ENCODE results near the gene PPIF. TPM values are rescaled to one million over a fixed set of nuclear protein-coding genes. Genes with fewer than 3 reads are reported as not detected.

Gene PPIF
- total and polyA plus RNA-seq, 4 experiments from 2014 or later = 10.6 to 33.7 (median 19.7) TPM

DNA sequence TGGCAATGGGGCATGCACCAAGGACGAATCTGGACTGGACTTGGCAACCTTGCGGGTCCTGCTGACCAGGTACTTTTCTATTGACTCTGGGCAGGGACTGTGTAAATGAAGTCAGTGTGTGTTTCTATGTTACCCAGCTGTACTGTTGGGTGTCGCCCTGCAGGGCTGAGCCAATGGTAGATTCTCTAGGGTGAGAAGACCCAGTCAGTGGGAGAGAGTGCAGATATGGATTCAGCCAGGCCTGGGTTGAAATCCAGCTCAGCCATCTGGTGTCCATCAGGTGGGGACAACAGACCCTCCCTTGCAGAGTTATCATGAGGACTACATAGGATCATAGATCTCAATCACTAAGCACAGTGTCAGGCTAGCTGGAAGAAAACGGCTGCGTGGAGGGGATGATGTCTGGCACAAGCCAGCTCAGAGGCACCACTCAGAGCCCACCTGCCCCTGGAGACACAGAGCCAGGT lies 4.9 kb upstream of the PPIF start:
- ChIA-PET POLR2A (ENCODE audit: partially characterized antibody) (interaction anchor here (0.8 to 7.0 kb wide), 4 partner anchors 11 to 56 kb away, joined by 3 to 80 read pairs (median 4); no protein-coding TSS in a partner anchor), CTCF (ENCODE audit: partially characterized antibody) (interaction anchor here (0.8 to 1.4 kb wide), 3 partner anchors 9 to 32 kb away, joined by 3 to 4 read pairs (median 3); no protein-coding TSS in a partner anchor)
- no peak overlapping the region for H3K4me3 Mint-ChIP-seq
- H3K27ac Mint-ChIP-seq = peak overlapping the region in 1 of 7 donors; percentile 46
- Histone ChIP-seq H3K4me3 (ENCODE audit: low read length in 2 of 2) (no peak overlapping the region), H3K27me3 (ENCODE audit: insufficient read depth, low read length) (no peaks in the 10 kb centered on the region), H3K9me3 (ENCODE audit: control insufficient read depth in 1 of 2, low read length in 2 of 2) (no peaks in the 10 kb centered on the region), H3K36me3 (ENCODE audit: insufficient read depth, low read length) (no peaks in the 10 kb centered on the region), H3K27ac (ENCODE audit: low read depth, low read length) (no peak overlapping the region), H3K4me1 (ENCODE audit: insufficient read depth, low read length) (peaks cover 18% of the 10 kb centered on the region)
- H3K36me3 Mint-ChIP-seq = no peaks in the 10 kb centered on the region
- no peak for DNase-seq
- no peaks in the 10 kb centered on the region for H3K9me3 Mint-ChIP-seq
- peaks cover 0 to 9% (median 5%) of the 10 kb centered on the region in 4 donors for H3K4me1 Mint-ChIP-seq
- intact Hi-C loops (cut with micrococcal nuclease) = no loop called here
- no peaks in the 10 kb centered on the region for H3K27me3 Mint-ChIP-seq

DNA sequence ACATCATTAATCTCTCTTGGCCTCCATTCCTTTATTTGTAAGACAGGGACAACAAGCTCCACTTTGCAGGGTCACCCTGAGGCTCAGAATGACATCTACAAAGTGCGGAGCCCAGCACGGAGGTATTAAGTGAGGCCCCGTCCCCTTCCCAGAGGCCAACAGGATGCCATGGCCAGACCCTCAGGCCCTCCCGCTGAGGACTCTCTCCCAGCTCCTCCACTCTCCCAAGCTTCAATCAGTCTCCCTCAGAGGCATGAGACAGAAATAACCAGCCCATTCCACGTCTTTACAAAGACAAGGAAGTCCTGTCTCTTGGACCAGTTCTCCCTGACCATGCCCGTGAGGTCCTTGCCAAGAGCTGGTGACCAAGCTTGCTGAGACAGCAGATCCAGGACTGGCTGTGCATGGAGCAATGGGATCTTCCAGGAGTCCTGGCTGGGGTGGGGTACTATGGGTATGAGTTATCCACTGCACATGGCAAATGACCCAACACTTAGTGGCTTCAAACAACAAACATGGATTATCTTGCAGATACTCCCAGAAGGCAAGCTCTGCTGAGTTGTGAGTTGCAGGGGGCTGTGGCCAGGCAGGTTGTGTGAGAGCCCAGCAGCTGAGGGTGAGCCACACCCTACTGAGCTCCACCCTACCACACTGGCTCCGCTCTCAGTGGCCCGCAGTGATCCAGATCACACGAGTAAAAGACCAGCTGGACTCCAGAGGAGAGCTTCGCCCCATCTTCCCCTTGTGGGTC lies 4.3 kb upstream of the PPIF start:
- H3K27me3 ChIP-seq (ENCODE audit: insufficient read depth, low read length) = no peaks in the 10 kb centered on the region
- POLR2A ChIA-PET (ENCODE audit: partially characterized antibody) = interaction anchor here (0.8 to 7.0 kb wide), 4 partner anchors 10 to 57 kb away, joined by 3 to 80 read pairs (median 4); no protein-coding TSS in a partner anchor
- CTCF ChIA-PET (ENCODE audit: partially characterized antibody) = interaction anchor here (0.8 to 2.1 kb wide), 4 partner anchors 10 to 32 kb away, joined by 3 to 7 read pairs (median 4); no protein-coding TSS in a partner anchor
- Mint-ChIP-seq H3K36me3 (no peaks in the 10 kb centered on the region), H3K4me3 (no peak overlapping the region), H3K27me3 (no peaks in the 10 kb centered on the region), H3K27ac (no peak overlapping the region), H3K4me1 (peaks cover 0 to 9% (median 6%) of the 10 kb centered on the region in 4 donors), H3K9me3 (no peaks in the 10 kb centered on the region)
- no peak for DNase-seq
- intact Hi-C loops (cut with micrococcal nuclease) = no loop called here
- H3K36me3 ChIP-seq (ENCODE audit: insufficient read depth, low read length) = no peaks in the 10 kb centered on the region
- H3K4me3 ChIP-seq (ENCODE audit: low read length in 2 of 2) = no peak overlapping the region
- peaks cover 22% of the 10 kb centered on the region for H3K4me1 ChIP-seq (ENCODE audit: insufficient read depth, low read length)
- H3K9me3 ChIP-seq (ENCODE audit: control insufficient read depth in 1 of 2, low read length in 2 of 2) = no peaks in the 10 kb centered on the region
- no peak overlapping the region for H3K27ac ChIP-seq (ENCODE audit: low read depth, low read length)

DNA sequence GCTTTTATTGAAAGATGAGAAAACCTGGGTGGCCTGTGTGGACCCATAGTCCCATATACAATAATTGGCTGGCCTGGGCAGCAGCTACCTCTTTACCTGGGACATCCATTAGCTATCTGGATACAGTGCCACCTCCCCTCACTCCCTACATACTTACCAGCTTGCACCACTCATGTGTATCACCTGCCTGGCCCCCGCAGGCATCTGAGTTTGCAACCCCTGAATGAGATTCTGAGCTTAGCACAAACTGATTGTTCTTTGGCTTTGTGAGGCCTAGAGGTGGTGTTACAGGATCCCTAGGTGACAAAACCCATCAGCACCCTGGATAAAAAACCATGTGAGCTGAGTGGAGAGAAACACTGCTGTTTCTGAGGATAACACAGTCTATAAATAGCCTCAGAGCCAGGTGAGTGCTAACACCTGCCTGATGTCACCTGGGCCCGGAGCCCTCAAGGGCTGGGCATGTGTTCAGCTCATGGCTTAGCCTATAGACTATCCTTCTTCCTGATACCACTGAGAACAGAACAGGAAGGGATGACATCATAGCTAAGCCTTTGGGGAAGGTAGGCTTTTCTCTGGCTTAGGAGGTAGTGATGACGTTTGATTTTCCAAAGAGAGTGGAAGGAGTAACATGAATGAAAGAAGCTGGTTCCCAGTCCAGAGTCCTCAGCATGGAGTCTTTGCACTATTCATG lies 2.6 kb upstream of the PPIF start:
- no peak for DNase-seq
- Mint-ChIP-seq H3K36me3 (peaks cover 2 to 9% of the 10 kb centered on the region in 2 donors), H3K27ac (peak overlapping the region in 1 of 7 donors; percentile 18), H3K4me3 (no peak overlapping the region), H3K4me1 (peaks cover 10 to 25% (median 18%) of the 10 kb centered on the region in 4 donors), H3K9me3 (no peaks in the 10 kb centered on the region), H3K27me3 (no peaks in the 10 kb centered on the region)
- intact Hi-C loops (cut with micrococcal nuclease) = no loop called here
- Histone ChIP-seq H3K27me3 (ENCODE audit: insufficient read depth, low read length) (no peaks in the 10 kb centered on the region), H3K36me3 (ENCODE audit: insufficient read depth, low read length) (peaks cover 13% of the 10 kb centered on the region), H3K9me3 (ENCODE audit: control insufficient read depth in 1 of 2, low read length in 2 of 2) (no peaks in the 10 kb centered on the region), H3K4me3 (ENCODE audit: low read length in 2 of 2) (no peak overlapping the region), H3K27ac (ENCODE audit: low read depth, low read length) (no peak overlapping the region), H3K4me1 (ENCODE audit: insufficient read depth, low read length) (peaks cover 39% of the 10 kb centered on the region)
- POLR2A ChIA-PET (ENCODE audit: partially characterized antibody) = interaction anchor here (1.3 to 7.0 kb wide), 5 partner anchors 10 to 58 kb away, joined by 3 to 80 read pairs (median 9); no protein-coding TSS in a partner anchor
- CTCF ChIA-PET (ENCODE audit: partially characterized antibody) = interaction anchor here (1.2 to 5.6 kb wide), 10 partner anchors 8 to 42 kb away, joined by 3 to 57 read pairs (median 8); no protein-coding TSS in a partner anchor

GRCh38 chr10:79345241-79346011 lies 1.8 kb upstream of the PPIF start:
- Mint-ChIP-seq H3K36me3 (peaks cover 9 to 16% of the 10 kb centered on the region in 2 donors), H3K9me3 (no peaks in the 10 kb centered on the region), H3K27me3 (no peaks in the 10 kb centered on the region), H3K4me1 (peaks cover 13 to 32% (median 24%) of the 10 kb centered on the region in 4 donors), H3K4me3 (no peak overlapping the region), H3K27ac (peak overlapping the region in 1 of 7 donors; percentile 18)
- no peak for DNase-seq
- H3K27me3 ChIP-seq (ENCODE audit: insufficient read depth, low read length) = no peaks in the 10 kb centered on the region
- no peak overlapping the region for H3K4me3 ChIP-seq (ENCODE audit: low read length in 2 of 2)
- H3K9me3 ChIP-seq (ENCODE audit: control insufficient read depth in 1 of 2, low read length in 2 of 2) = no peaks in the 10 kb centered on the region
- intact Hi-C loops (cut with micrococcal nuclease) = no loop called here
- peaks cover 43% of the 10 kb centered on the region for H3K4me1 ChIP-seq (ENCODE audit: insufficient read depth, low read length)
- CTCF ChIA-PET (ENCODE audit: partially characterized antibody) = interaction anchor here (1.2 to 5.6 kb wide), 12 partner anchors 8 to 59 kb away, joined by 3 to 57 read pairs (median 12); no protein-coding TSS in a partner anchor
- H3K27ac ChIP-seq (ENCODE audit: low read depth, low read length) = no peak overlapping the region
- POLR2A ChIA-PET (ENCODE audit: partially characterized antibody) = interaction anchor here (1.3 to 7.0 kb wide), 6 partner anchors 11 to 59 kb away, joined by 3 to 80 read pairs (median 8); no protein-coding TSS in a partner anchor
- H3K36me3 ChIP-seq (ENCODE audit: insufficient read depth, low read length) = peaks cover 21% of the 10 kb centered on the region

DNA sequence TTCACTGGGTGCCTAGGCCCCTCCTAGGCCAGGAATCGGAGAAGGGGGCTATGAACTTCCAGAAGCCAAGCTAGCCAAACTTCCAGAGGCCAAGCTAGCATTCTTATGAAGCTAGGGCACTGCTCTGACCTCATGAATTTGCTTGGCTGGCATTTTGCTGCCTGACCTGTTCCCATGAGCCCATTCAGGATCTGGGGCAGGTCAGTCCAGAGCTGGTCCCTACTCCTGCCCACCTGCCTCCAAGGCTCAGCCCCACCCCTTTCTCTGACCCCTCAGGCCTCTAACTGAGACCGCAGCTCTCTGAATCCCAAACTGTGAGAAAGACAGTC lies 1.3 kb upstream of the PPIF start:
- Mint-ChIP-seq H3K27ac (peak overlapping the region in 4 of 7 donors; percentile 31 to 74 (median 58)), H3K4me3 (peak overlapping the region in 2 of 8 donors; percentile 32 to 67), H3K27me3 (no peaks in the 10 kb centered on the region), H3K4me1 (peaks cover 13 to 32% (median 24%) of the 10 kb centered on the region in 4 donors), H3K36me3 (peaks cover 12 to 19% of the 10 kb centered on the region in 2 donors), H3K9me3 (no peaks in the 10 kb centered on the region)
- no peak for DNase-seq
- intact Hi-C loops (cut with micrococcal nuclease) = no loop called here
- Histone ChIP-seq H3K27me3 (ENCODE audit: insufficient read depth, low read length) (no peaks in the 10 kb centered on the region), H3K27ac (ENCODE audit: low read depth, low read length) (no peak overlapping the region), H3K9me3 (ENCODE audit: control insufficient read depth in 1 of 2, low read length in 2 of 2) (no peaks in the 10 kb centered on the region), H3K36me3 (ENCODE audit: insufficient read depth, low read length) (peaks cover 26% of the 10 kb centered on the region), H3K4me1 (ENCODE audit: insufficient read depth, low read length) (peaks cover 43% of the 10 kb centered on the region), H3K4me3 (ENCODE audit: low read length in 2 of 2) (no peak overlapping the region)
- POLR2A ChIA-PET (ENCODE audit: partially characterized antibody) = interaction anchor here (1.2 to 7.0 kb wide), 7 partner anchors 15 to 60 kb away, joined by 3 to 80 read pairs (median 7); no protein-coding TSS in a partner anchor
- CTCF ChIA-PET (ENCODE audit: partially characterized antibody) = interaction anchor here (1.2 to 5.6 kb wide), 10 partner anchors 9 to 841 kb away, joined by 3 to 57 read pairs (median 16); no protein-coding TSS in a partner anchor

- H3K27me3 Mint-ChIP-seq = no peaks in the 10 kb centered on the region
- no peaks in the 10 kb centered on the region for H3K9me3 Mint-ChIP-seq
- H3K4me1 ChIP-seq (ENCODE audit: insufficient read depth, low read length) = peaks cover 43% of the 10 kb centered on the region
- H3K36me3 ChIP-seq (ENCODE audit: insufficient read depth, low read length) = peaks cover 29% of the 10 kb centered on the region
- peak overlapping the region; percentile 72 for H3K27ac ChIP-seq (ENCODE audit: low read depth, low read length)
- H3K4me1 Mint-ChIP-seq = peaks cover 13 to 32% (median 24%) of the 10 kb centered on the region in 4 donors
- H3K27me3 ChIP-seq (ENCODE audit: insufficient read depth, low read length) = no peaks in the 10 kb centered on the region
- H3K4me3 Mint-ChIP-seq = peak overlapping the region in 6 of 8 donors; percentile 33 to 68 (median 48)
- POLR2A ChIA-PET (ENCODE audit: partially characterized antibody) = interaction anchor here (1.2 to 7.0 kb wide), 6 partner anchors 15 to 60 kb away, joined by 3 to 80 read pairs (median 6); no protein-coding TSS in a partner anchor
- intact Hi-C loops (cut with micrococcal nuclease) = loop anchor here (1.0 kb wide), 6 partner anchors 23 to 1043 kb away; no protein-coding TSS in a partner anchor
- CTCF ChIA-PET (ENCODE audit: partially characterized antibody) = interaction anchor here (0.7 to 5.6 kb wide), 12 partner anchors 10 to 841 kb away, joined by 3 to 57 read pairs (median 10); no protein-coding TSS in a partner anchor
- peaks cover 17 to 25% of the 10 kb centered on the region in 2 donors for H3K36me3 Mint-ChIP-seq
- H3K9me3 ChIP-seq (ENCODE audit: control insufficient read depth in 1 of 2, low read length in 2 of 2) = no peaks in the 10 kb centered on the region
- peak overlapping the region in 1 of 2 donors; percentile 29 for H3K4me3 ChIP-seq (ENCODE audit: low read length in 2 of 2)
- no peak for DNase-seq
- H3K27ac Mint-ChIP-seq = peak overlapping the region in 3 of 7 donors; percentile 56 to 79 (median 59)
These were observed 662 bp upstream of the PPIF start for GRCh38 chr10:79346388-79347225.

Measured in CD4-positive, alpha-beta memory T cell (primary cell).